ENCODE results near the gene RLBP1.

GRCh38 chr15:89196994-89197393 lies 24.4 kb downstream of the RLBP1 start:
- TF ChIP-seq EZH2phosphoT487 (IDR thresholded peaks at IDR 0.05; ENCODE audit: borderline replicate concordance) = no peak
- TF ChIP-seq, protein P1, sequence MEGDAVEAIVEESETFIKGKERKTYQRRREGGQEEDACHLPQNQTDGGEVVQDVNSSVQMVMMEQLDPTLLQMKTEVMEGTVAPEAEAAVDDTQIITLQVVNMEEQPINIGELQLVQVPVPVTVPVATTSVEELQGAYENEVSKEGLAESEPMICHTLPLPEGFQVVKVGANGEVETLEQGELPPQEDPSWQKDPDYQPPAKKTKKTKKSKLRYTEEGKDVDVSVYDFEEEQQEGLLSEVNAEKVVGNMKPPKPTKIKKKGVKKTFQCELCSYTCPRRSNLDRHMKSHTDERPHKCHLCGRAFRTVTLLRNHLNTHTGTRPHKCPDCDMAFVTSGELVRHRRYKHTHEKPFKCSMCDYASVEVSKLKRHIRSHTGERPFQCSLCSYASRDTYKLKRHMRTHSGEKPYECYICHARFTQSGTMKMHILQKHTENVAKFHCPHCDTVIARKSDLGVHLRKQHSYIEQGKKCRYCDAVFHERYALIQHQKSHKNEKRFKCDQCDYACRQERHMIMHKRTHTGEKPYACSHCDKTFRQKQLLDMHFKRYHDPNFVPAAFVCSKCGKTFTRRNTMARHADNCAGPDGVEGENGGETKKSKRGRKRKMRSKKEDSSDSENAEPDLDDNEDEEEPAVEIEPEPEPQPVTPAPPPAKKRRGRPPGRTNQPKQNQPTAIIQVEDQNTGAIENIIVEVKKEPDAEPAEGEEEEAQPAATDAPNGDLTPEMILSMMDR (conservative IDR thresholded peaks at IDR 0.05; ENCODE audit: low read length) = no peak
